HG02588 (cell line): Measurements from ENCODE around the gene MYCBPAP.

ENCODE experiments used
- ATAC-seq: cut with Tn5 transposase; IDR thresholded peaks from one replicate; pipeline ENCODE4 v1.9.1; 2021; ENCODE audit warnings: mild to moderate bottlenecking, moderate library complexity; ENCODE audit not compliant: unreplicated experiment

The MYCBPAP gene

GRCh38 chr17:50517011-50517410 is 8.8 kb downstream of the MYCBPAP start:
- ATAC-seq, result no peak

GRCh38 chr17:50517504-50518383 is 9.5 kb downstream of the MYCBPAP start:
- ATAC-seq, result no peak

GRCh38 chr17:50518384-50519023 is 10.3 kb downstream of the MYCBPAP start:
- no peak for ATAC-seq

GRCh38 chr17:50519141-50519834 is 11.0 kb downstream of the MYCBPAP start:
- ATAC-seq, result no peak

GRCh38 chr17:50520483-50520882 is 12.2 kb downstream of the MYCBPAP start:
- ATAC-seq, result no peak

GRCh38 chr17:50521514-50521913 is 13.3 kb downstream of the MYCBPAP start:
- ATAC-seq, result no peak

- no peak for ATAC-seq
Measured at GRCh38 chr17:50522766-50523165, 14.5 kb downstream of the MYCBPAP start.

- no peak for ATAC-seq
Measured at GRCh38 chr17:50523208-50523607, 15.0 kb downstream of the MYCBPAP start.

- ATAC-seq, result no peak
Measured at GRCh38 chr17:50524838-50525237, 16.6 kb downstream of the MYCBPAP start.

- no peak for ATAC-seq
Measured at GRCh38 chr17:50527155-50527762, 19.0 kb downstream of the MYCBPAP start.

- no peak for ATAC-seq
Measured at GRCh38 chr17:50527949-50528474, 19.8 kb downstream of the MYCBPAP start.

GRCh38 chr17:50529849-50530248 is 21.6 kb downstream of the MYCBPAP start:
- ATAC-seq, result no peak

- ATAC-seq, result no peak
Measured at GRCh38 chr17:50531428-50532025, 23.3 kb downstream of the MYCBPAP start.

GRCh38 chr17:50532452-50533024 is 24.3 kb downstream of the MYCBPAP start, which contains the start of gene EPN3:
Gene EPN3, plus strand, starts transcription at chr17:50532735. Its CDS starts 3,822 bp downstream, at chr17:50536557.
- ATAC-seq, result no peak

GRCh38 chr17:50533185-50533584 is 24.9 kb downstream of the MYCBPAP start:
- no peak for ATAC-seq

GRCh38 chr17:50533720-50534148 is 25.5 kb downstream of the MYCBPAP start:
- ATAC-seq, result no peak

- ATAC-seq, result no peak
Measured at GRCh38 chr17:50534222-50534978, 26.2 kb downstream of the MYCBPAP start.

- ATAC-seq, result no peak
Measured at GRCh38 chr17:50534979-50535326, 26.7 kb downstream of the MYCBPAP start.

- ATAC-seq, result no peak
Measured at GRCh38 chr17:50535407-50535806, 27.2 kb downstream of the MYCBPAP start.
